Activated naive CD4-positive, alpha-beta T cell treated with anti-CD3 and anti-CD28 coated beads, Interleukin-2, amount 50 U/mL, for 16 hours (primary cell): ENCODE measurements around the gene AP1M1.

Experiments used
- DNase-seq: peaks from one replicate; pipeline ENCODE4 v3.0.0-alpha.2; 2020

The AP1M1 gene

DNA sequence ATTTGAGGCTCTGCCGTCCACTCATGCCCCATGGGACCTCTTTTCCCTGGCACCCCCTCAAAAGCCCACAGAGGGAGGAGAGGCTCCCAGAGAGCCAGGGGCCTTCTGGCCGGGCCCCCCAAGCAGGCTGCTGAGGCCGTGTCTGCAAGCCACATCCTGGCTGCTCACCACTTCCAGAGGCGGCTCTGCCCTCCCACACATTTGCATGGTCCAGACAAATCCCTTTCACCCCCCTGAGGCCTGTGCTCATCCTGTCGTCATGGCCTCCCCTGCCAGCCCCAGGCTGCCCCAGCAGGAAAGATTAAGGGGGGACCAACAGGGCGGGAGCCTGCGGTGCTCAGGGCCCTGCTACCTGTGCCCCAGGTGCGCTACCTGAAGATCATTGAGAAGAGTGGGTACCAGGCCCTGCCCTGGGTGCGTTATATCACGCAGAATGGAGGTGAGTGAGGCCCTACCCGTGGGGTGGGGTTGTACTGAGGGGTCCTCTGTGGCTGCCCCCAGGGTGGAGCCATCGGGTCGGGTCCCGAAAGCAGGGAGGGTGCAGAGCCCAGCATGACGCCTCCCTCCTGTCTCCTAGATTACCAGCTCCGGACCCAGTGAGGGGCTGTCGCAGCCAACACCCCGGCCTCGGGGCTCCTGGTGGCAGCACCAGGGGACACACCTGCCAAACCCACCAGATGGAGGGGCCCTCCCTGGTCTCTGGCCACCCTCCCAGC is 36.3 kb downstream of the AP1M1 start:
- no peak for DNase-seq

DNA sequence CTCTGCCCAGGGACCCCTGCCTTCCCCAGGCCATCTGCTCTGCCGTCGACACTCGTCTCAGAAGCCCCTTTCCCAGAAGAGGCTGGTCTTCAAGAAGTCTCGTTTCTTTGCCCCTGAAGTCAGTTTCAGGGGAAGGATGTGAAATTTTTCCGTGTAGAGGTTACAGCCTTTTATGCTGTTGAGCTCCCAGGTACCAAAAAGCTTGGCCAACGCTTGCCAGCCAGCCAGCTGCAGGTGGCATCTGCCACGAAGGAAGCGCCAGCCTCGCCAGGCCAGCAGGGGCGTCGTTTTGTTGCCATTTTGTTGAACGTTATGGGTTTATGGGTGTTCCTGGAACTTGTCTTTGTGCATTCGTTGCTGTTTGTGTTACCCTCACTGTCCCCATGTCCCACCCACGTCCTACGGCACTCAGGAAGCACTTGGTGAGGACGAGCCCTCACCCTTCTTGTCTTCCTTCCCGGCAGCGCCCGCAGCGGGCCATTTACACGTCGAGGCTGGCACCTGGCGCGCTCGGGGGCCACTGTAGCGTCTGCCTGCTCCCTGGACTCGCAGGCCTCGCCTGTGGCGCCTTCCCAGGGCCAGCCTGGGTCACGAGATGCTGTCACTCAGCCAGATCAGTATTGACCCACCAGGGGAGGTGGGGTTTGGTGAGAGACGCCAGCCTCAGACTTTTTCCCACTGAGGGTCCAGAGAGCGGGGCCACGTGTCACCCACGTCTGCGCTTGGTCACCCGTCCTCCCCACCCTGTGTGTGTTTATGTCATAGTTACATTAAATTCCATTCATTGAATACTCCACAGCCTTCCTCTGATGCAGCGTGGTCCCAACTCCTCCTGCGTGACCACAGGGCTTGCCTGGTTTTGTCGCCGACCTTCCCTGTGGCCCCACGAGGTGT is 37.1 kb downstream of the AP1M1 start:
- DNase-seq = no peak

DNA sequence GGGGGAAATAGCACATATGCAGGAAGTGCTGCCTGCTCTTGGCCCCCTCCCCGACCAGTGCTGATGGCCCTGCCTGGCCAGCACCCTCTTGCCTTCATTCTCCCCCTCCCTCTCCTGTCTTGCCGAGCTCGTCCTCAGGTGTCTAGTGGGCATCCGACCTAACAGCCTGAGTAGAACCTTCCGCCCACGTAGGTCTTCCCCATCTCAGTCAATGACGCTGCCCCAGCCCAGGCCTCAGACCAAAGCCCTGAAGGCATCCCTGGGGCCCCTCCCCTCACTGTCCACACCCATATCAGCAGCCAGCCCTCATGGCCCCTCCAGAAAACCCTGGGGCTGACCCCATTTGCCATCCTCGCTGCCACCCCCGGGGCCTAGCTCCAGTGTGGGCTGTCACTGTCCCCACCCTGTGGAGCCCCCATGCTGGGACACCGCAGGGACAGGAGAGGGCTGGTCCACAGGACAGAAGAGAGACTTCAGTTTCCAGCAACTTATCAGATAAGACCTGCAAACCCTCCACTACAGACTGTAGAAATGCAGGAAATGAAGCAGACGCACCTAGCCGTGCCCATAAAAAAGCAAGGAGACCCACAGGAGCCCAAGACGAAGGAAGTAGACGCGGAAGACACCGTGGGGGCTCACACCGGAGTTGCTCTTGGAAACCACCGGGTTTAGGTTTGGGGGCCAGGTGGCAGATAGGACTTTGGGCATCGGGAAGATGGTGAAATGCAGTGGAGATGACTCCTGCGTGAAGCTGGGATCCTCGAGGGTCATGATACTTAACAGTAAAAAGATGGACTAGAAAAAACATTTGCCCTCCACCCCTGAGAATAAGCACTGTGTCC is 38.3 kb downstream of the AP1M1 start:
- DNase-seq = no peak

DNA sequence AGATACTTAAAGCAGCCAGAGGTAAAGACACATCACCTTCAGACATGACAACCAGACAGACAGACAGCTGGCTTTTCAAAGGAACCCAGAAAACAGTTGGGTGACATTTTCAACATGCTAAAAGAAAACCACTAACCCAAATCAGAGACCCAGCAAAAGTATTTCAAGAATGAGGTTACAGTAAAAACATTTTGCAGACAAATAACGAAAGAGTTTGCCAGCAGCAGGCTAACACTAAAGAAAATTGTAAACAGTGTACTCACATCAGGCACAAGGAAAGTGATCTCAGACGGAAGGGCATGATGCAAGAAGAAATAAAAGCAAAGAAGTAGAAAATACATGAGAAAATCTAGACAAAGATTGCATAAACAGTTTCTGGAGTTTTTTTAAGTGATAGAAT is 46.4 kb downstream of the AP1M1 start:
- DNase-seq = no peak

DNA sequence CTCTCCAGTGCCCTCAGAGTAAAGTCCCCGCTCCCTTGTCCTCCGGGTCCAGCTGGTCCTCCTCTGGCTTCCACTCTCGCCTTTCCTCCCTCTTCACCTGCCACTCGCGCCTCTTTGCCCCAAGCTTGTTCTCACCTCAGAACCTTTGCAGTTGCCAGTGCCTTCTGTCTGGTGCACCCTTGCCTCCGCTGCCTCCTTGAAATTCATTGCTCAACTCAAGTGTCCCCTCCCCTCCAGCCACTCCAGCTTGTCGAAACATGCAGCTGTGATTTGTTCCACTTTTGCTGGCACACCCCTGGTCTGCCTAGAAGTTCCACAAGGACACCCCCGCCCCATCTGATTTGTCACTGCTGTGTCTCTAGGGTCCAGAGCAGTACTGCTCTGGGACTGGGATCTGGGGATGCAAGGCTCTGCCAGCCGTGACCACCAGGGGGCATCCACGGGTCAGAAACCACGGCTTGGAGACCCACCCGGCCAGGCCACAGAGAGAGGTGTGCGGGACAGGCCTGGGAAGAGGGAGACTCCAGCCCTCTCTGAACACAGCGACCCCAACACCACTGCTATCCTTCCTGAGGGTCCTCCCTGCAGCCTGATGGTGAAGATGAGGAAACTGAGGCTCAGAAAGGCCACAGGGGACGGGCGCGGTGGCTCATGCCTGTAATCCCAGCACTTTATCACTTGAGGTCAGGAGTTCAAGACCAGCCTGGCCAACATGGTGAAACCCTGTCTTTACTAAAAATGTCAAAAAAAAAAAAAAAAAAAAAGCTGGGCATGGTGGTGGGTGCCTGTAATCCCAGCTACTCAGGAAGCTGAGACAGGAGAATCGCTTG is 49.9 kb downstream of the AP1M1 start:
- DNase-seq = peak; percentile 83

DNA sequence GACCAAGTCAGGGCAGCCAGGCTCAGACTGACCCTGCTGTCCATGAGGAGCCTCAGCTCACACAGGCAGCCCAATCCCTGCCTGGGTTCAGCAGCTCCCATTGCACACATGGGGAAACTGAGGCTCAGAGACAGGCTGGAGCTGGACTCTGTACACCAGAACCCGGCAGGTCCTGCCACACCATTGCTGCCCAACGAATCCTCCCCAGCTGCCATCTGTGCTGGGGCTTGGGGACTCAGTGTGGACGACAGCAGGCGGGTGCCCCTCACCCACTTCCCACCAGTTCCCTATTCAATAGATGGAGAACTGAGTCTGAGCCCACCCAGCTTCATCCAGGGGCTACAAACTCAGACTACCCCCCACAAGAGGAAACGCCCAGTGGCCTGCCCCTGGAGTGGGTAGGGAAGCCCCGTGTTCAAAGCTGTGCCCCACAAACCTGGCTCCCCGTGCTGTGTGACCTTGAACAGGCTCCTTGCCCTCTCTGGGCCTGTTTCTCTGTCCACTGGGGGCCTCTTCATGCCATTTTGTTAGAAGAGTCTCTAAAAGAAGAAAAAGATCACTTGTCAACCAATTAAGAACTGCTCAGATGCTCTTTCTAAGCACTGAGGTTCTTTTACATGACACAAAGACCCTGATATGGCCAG is 50.8 kb downstream of the AP1M1 start:
- DNase-seq = no peak

DNA sequence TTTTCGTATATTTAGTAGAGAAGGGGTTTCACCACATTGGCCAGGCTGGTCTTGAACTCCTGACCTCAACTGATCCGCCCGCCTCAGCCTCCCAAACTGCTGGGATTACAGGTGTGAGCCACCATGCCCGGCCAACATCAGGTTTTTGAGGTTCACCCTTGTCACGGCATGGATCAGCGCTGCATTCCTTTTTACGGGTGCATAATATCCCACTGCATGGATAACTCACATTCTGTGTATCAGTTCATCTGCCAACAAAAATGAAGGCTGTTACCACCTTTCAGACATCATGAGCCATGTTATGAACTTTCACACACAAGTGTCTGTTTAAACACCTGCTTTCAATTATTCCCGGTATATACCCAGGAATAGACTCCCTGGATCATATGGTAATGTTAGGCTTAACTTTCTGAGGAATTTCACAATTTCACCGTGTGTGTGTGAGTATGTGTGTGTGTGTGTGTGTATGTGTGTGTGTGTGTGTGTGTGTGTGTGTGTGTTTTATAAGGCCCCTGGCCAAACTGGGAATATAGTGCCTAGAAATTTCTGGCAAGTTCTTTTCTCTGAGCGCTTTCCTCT is 52.2 kb downstream of the AP1M1 start:
- no peak for DNase-seq

DNA sequence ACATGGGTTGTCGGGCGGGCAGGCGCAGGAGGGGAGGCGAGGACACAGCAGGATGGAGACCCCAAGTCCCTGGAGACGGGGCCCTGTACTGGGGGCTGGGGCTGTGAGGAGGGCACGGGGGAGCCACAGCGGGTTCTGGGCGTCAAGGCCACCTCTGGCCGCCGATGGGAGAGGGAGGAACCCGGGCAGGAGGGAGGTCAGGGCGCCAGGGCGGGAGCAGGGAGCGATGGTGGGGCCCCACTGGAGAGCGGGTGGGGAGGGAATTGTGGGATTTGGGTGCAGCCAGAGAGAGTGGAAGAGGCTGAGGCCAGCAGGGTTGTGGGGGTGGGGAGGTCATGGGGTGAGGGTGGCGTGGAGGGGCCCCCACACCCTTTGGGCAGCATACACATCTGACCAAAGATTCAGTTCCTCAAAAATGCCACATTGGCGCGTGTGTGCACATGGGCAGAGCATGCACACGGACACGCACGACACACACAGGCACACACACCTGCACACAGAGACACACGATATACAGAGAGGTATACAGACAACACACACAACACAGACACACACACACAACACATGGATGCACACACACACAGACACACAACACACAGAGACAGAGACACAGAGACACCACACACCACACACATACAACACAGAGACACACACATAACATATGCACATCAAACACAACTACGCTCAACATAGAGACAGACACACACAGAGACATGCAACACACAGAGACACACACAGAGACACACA is 54.9 kb downstream of the AP1M1 start:
- DNase-seq = no peak

DNA sequence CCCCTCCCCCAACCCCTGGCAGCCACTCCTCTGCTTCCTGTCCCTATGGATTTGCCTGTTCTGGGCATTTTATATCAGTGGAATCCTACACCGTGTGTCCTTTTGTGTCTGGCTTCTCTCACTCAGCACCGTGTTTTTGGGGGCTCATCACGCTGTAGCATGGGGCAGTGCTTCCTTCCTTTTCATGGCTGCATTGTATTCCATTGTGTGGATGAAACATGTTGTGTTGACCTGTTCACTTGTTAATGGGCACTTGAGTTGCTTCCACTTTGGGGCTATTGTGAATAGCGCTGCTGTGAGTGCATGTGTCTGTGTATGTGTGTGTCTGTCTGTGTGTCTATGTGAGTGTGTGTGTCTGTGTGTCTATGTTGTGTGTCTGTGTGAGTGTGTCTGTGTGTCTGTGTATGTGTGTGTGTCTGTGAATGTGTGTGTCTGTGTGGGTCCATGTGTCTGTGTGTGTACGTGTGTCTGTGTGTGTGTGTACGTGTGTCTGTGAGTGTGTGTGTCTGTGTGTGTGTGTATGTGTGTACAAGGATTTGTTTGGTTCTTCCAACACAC is 57.2 kb downstream of the AP1M1 start:
- no peak for DNase-seq

DNA sequence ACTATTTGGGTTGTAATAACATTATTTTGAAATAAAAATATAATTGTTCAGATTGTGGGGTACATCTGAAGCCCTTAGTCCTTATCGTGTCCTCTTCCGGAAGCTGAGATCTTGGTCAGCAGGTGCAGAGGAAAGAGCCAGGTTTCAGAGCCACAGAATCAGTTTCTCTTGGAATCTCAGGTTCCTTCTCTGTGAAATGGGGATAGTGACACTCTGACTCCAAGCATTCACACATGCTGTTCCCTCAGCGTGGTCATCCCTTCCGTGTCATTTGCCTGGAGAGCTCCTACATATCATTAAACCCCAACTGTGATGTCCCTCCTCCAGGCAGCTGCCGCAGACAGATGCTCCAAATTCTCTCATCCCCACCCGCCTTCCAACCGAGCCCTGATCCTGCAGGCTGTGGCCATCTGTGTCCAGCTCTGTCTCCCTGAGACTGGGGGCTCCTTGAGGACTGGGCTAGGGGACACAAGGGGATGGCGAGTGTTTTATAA is 59.8 kb downstream of the AP1M1 start:
- no peak for DNase-seq

DNA sequence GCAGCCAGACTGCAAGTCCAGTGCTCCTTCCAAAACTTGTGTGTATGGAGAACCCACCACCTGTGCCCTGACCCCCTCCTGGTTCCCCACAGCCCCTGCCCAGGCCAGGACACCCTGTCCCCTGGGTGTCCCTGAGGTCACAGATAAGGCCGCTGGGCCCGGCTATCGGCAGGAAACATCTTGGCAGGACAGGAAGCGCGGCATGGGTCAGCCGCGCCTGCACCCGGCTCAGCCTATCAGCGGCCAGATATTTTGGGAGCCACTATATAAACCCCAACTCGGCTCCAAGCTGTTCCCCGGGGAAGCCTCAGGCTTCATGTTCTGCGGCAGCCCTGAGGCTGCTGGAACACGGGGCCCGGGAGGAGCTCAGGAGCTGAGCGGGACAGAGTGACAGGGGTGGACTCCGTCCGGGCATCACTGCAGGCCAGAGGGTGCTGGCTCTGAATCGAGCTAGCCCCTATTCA is 60.8 kb downstream of the AP1M1 start:
- no peak for DNase-seq

DNA sequence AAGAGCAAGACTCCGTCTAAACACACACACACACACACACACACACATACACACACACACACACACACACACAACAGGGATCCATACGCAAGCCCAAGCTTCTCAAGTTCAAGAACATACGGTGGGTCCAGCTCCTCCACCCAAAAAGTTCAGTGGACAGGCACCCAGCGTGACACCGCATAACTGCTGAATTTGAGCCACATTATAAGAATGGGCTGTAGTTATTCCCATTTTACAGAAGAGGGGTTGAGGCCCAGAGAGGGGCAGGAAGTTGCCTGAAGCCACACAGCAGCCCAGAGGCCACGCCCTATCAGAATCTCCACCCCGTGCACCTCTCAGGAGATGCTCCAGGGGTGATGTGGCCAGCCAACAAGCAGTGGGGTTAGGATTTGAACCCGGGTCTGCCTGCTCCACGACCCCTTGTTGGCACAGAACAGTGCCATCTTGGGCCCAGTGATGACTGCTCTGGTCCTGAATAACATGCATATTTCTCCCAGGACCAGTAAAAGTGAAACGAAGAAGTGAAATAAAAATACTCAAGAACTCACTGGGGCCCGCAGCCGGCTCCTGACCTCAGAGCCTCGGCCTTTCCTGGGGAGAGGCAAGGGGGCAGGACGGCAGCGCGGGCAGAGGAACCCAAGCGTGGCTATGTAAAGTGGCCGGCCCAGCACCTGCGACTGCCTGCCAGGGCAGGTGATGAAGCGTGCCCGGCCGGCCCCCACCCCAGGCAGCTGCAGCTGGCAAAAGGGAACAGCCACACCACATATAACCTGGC is 61.9 kb downstream of the AP1M1 start:
- no peak for DNase-seq

DNA sequence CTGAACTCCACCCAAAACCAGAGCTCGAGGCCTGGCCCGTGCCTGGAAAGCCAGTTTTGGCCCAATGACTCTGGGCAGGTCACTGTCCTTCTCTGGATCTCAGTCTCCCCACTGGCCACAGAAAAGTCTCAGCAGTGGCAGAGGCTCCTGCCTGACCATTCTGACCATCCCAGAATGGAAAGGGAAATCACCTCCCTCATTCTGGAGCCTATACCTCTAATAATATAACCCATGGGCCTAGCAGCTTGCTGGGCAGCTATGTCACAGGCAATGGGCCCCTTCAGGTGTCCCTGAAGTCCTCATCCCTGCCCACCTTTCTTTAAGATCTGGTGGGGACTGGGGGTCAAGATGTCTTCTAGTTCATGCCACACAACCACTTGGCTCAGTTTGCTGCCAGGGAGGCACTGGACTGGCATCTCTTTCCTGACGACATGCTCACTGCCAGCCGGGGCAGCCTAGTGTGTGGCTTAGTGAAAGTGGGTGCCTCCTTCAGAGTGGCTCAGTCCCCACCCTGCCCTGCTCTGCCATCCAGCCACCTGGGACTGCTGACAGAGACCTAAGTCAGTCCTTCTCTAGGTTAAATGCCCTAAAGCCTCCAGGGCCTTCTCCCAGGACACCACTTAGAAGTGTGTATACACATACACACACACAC is 62.6 kb downstream of the AP1M1 start:
- DNase-seq = no peak

DNA sequence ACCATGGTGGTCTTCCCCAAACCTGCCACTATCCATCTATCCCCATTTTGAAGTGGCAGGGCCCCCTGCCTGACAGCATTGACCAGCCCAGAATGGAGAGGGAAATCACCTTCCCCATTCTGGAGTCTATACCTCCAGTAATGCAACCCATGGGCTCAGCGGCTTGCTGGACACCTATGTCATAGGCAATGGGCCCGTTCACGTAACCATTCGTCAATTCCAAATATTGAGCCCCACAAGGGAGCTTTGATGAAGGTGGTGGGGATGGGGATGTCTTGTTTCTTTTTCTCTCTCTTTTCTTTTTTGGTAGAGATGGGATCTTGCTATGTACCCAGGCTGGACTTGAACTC is 63.1 kb downstream of the AP1M1 start:
- DNase-seq = no peak

DNA sequence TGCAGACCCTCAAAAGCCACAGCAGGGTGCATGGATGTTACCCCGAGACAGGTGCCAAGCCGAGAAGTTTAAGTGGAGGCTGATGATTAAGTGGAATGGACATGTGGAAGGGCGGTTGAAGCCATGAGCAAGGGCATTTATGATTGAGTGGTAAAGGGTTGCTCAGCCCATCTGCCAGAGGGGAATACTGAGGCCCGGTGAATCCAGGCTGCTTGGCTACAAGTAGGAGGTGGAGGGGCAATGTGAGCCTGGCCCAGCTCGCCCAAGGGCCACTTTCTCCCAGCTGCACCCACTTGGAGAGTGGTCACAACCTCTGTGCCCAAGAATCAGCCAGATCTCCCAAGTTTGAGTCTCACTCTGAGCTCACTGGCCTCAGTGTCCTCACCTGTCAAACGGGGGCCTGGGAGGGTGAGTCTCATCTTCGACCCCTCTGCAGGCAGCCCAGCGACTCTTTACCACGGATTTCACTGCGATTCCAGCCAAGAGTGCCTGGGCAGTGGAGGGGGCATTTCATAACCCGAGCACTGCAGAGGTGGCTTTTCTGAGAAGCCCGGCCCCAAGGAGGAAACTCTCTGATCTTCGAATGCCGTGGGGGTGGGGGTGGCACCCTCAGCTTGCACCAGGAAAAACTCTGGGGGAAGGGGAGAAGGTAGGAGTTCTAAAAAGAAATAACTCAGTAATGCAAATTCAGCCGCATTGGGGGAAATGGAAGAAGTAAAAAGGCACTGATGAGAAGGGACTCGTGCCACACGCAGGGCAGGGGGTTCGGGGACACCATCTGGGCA is 64.1 kb downstream of the AP1M1 start:
- DNase-seq = no peak

DNA sequence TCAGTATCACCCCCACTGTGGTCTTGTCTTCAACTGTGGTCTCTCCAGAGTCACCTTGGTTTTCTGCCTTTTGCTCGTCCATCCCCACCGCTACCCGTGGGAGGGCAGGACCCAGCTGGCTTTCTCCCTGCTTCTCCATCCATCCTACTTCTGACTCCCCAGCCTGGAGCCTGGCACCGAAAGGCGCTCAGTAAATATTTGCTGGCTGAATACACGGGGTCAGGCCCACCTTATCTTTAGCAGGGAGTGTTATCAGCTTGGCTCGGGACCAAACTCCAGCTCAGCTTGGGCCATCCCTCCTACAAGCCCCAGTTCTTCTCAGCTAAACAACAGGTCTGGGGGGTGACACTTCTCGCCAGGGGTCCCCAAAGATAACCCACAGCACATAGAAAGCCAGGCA is 64.9 kb downstream of the AP1M1 start:
- no peak for DNase-seq

DNA sequence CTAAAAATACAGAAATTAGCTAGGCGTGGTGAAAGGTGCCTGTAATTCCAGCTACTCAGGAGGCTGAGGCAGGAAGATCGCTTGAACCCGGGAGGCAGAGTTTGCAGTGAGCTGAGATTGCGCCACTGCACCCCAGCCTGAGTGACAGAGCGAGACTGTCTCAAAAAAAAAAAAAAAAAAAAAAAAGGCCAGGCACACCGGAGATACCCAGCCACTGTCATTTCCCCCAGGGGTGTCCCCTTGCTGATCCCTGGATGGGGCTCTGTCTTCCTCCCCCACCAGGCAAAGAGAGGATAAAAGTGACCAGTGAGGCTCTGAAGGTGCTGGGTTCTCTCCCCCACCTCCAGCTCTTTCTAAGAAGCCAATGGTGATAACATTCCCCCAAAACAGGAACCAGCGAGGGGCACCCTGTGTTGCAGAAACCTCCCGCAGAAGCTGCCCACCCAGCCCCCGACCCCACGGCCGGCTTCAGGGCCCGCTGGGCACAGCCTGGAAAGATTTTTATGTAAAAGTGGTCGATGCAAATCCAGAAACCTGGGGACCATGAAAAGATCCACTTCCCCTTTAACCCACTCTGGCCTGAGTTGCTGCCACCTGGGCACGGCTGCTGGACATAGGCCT is 65.5 kb downstream of the AP1M1 start:
- DNase-seq = no peak

DNA sequence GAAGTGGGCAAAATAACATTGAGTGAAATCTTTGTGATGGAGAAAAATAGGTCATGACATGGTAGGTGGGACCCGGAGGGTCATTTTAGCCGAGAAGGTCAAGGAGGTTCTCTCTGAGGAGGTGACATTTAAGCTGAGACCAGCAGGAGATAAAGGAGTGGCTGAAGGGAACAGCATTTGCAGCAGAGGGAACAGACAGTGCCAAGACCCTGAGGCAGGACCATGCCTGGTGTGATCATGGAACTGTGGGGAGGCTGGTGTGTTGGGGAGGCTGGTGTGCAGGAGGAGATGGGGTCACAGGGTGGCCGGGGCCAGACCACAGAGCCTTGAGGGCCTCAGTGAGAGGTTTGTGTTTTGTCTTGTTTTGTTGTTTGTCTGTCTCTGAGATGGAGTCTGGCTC is 67.5 kb downstream of the AP1M1 start:
- DNase-seq = no peak
